GM21825 (cell line): ENCODE results near the gene NPHP4.
"Not testable (repeated sequence)": the region's sequence is repeated elsewhere in the genome, so short reads cannot be mapped to it uniquely, and the experiment has no call there.

Experiments used
- ATAC-seq: cut with Tn5 transposase; IDR thresholded peaks from one replicate; pipeline ENCODE4 v1.9.1; 2021; ENCODE audit warnings: mild to moderate bottlenecking, moderate library complexity; ENCODE audit not compliant: unreplicated experiment

The NPHP4 gene

GRCh38 chr1:6024376-6024775, 32.2 kb upstream of the NPHP4 start:
- no peak for ATAC-seq

GRCh38 chr1:6023346-6023745, 31.1 kb upstream of the NPHP4 start:
- no peak for ATAC-seq

GRCh38 chr1:6022193-6022592, 30.0 kb upstream of the NPHP4 start:
- ATAC-seq, result no peak

- no peak for ATAC-seq
Measured at GRCh38 chr1:6019166-6019845, 27.1 kb upstream of the NPHP4 start.

- ATAC-seq, result not testable (repeated sequence)
Measured at GRCh38 chr1:6017654-6018053, 25.4 kb upstream of the NPHP4 start.

- ATAC-seq, result no peak
Measured at GRCh38 chr1:6016191-6016865, 24.1 kb upstream of the NPHP4 start.

- no peak for ATAC-seq
Measured at GRCh38 chr1:6014130-6014999, 22.1 kb upstream of the NPHP4 start.

GRCh38 chr1:6013491-6013890, 21.3 kb upstream of the NPHP4 start:
- no peak for ATAC-seq

GRCh38 chr1:6012529-6013318, 20.5 kb upstream of the NPHP4 start:
- no peak for ATAC-seq

GRCh38 chr1:6011946-6012258, 19.7 kb upstream of the NPHP4 start:
- ATAC-seq, result no peak

- no peak for ATAC-seq
Measured at GRCh38 chr1:6011161-6011945, 19.1 kb upstream of the NPHP4 start.

GRCh38 chr1:6010554-6010953, 18.3 kb upstream of the NPHP4 start:
- no peak for ATAC-seq

GRCh38 chr1:6009120-6010040, 17.2 kb upstream of the NPHP4 start:
- no peak for ATAC-seq

- ATAC-seq, result no peak
Measured at GRCh38 chr1:6008696-6009095, 16.5 kb upstream of the NPHP4 start.

- no peak for ATAC-seq
Measured at GRCh38 chr1:6008084-6008415, 15.8 kb upstream of the NPHP4 start.

GRCh38 chr1:6007318-6008083, 15.3 kb upstream of the NPHP4 start:
- ATAC-seq, result no peak

- ATAC-seq, result no peak
Measured at GRCh38 chr1:6006882-6007281, 14.7 kb upstream of the NPHP4 start.

GRCh38 chr1:6005276-6005917, 13.2 kb upstream of the NPHP4 start:
- no peak for ATAC-seq
